GM11168 (cell line): Measurements from ENCODE around the gene ALDH3B2.
"Not testable (repeated sequence)": the region's sequence is repeated elsewhere in the genome, so short reads cannot be mapped to it uniquely, and the experiment has no call there.

Source experiments
- in situ Hi-C: fragments of 300-500 bp; cut with MboI; formaldehyde crosslinking; loops from one replicate; pipeline ENCODE4 v1.12.0; 2022; ENCODE audit warnings: low sequenced_read_pairs; ENCODE audit not compliant: unreplicated experiment

Gene ALDH3B2

GRCh38 chr11:67645521-67646461, 28.6 kb downstream of the ALDH3B2 start:
- in situ Hi-C loops = no loop called here

DNA sequence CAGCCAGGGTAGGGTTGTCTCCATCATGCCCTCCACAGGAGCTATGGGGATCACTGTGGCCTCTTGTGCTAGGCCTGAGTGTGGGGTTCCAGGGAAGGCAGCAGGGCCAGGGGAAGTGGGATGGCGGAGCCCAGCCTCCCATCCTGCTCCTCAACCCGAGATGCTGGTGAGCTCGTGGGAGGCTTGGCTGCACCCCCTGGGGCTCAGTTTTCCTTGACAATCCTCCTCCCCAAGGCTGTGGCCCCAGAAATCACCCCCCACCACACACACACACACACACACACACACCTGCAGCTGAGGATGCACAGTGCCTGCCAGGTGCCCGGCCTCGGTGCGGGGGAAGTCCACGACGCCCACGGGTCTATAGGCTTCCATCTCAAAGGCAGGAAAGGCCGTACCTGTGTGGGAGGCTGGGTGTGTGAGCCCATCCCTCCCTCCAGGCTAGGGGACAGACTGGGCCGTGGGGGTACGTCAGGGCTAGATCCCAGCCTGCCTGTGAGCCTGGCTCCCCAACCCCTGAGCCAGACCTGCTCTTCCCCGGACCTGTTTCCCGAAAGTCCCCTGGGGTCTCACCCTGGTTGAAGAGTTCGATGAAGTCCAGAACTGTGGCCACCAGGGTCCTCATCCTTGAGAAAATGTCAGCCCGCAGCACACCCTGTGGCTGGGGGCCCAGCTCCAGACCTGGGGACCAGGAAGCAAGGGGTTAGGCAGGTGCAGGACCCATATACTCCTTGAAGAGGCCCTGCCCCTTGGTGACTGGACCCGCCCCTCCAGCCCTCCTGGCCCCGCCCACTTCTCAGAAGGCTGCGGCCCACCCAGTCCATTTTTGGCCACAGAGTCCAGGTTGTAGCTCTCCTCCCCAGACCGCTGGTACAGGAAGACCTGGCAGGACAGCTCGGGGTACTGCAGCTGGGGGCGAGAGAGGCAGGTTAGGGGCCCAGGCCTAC, 29.7 kb downstream of the ALDH3B2 start:
- in situ Hi-C loops = no loop called here

- in situ Hi-C loops = no loop called here
Observed at GRCh38 chr11:67644042-67644441, 30.4 kb downstream of the ALDH3B2 start.

DNA sequence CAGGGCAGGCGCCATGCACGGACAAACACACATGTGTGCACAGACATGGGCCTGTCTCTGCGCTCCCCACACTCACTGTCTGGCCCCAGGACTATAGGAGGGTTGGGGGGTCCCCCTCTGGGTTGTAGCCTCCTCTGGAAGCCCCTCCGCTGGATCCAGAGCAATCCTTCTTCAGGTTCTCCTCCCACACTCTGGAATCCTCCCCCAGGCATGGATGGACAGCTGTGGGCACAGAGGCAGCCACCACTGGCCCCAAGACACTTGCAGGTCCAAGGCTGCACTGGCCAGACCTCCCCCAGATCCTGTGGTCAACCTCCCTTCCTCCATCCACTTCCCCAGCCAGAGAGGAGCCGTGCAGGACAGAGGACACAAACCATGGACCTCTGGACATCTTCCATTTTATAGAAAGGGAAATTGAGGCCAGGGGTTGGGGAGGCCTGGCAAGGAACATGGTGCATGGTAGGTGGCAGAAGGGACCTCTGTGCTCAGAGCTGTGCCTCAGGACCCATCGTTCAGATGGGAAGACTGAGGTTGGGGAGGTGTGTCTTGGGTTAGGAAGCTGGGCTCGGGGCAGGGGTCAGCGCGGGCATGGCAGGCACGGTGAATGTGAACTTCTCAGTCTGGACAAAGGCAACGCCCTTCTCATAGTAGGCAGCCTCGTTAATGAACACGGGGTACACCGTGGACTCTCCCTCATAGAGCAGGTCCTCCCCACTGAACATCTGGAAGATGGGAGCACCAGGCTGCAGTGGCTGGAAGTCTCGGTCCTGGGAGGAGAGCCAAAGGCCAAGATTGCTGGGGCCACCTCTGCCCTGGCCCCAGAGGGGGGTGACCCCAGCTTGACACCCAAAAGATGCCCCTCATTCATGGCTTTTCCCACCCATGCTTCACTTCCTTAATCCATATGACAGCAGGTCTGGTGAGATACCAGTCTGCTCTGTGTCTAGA, 32.0 kb downstream of the ALDH3B2 start:
- in situ Hi-C loops = no loop called here

GRCh38 chr11:67641338-67642172, 32.9 kb downstream of the ALDH3B2 start:
- in situ Hi-C loops = no loop called here

- in situ Hi-C loops = no loop called here
Observed at GRCh38 chr11:67640758-67641337, 33.6 kb downstream of the ALDH3B2 start.

GRCh38 chr11:67640021-67640757, 34.2 kb downstream of the ALDH3B2 start:
- in situ Hi-C loops = no loop called here

- in situ Hi-C loops = no loop called here
Observed at GRCh38 chr11:67639438-67639859, 35.0 kb downstream of the ALDH3B2 start, which contains the start of gene TBX10. TBX10 (minus strand) TSS chr11:67639763; CDS start chr11:67639472, 291 bp downstream.

DNA sequence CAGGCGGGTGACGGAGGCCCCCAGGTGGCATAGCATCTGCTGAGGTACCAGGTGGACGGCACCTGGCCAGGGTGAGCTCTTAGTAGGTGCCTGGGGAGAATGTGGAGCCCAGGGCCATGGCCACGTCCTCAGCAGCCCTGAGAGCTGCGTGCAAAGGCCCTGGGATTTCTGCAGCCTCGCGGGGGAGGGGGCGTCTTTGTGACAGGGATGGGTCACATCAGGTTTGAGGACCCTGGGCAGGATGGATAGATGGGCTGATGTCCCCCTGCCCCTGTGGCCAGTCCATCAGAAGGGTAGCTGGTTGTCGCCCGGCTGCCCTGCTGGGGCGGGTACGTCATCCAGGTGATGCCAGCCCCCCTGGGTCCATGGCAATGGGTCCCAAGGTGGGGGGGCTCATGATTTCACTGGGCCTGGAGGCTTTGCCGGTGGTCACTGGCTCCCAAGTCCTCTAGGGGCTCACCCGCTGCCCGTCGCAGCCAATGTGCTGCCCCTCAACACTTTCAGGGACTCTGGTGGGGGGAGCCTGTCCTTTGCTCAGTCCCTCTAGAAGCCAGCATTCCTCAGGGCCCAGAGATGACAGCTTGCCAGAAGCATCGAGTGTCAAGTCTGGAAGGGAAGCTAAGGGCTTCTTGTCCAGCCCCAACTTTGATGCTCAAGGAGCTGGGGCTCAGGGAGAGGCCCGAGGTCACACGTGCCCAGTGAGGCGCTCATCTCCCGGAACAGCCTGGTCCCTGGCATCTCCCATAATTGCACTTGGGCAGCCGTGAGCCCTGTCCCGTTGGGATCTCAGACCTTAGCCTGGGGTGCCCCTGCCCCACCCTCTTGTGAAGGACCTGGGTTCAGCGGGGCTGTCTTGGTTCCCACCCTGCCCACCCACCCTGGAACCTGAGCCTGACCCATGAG, 35.6 kb downstream of the ALDH3B2 start:
- in situ Hi-C loops = no loop called here

- in situ Hi-C loops = not testable (repeated sequence)
Observed at GRCh38 chr11:67637441-67637840, 37.0 kb downstream of the ALDH3B2 start.

DNA sequence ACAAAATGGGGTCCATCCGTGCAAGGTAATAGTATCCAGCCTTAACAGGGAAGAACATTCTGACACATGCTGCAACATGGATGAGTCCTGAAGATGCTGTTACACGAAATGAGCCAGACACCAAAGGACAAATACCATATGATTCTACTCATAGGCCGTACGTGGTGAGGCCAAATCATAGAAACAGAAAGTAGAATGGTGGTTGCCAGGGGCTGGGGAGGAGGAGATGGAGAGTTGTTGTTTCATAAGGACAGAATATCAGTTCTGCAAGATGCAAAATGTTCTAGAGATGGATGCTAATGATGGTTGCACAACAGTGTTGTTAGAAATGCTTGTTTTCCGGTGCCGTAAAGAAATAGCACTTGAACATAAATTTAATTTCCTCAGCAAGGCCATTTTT, 37.5 kb downstream of the ALDH3B2 start:
- in situ Hi-C loops = no loop called here

DNA sequence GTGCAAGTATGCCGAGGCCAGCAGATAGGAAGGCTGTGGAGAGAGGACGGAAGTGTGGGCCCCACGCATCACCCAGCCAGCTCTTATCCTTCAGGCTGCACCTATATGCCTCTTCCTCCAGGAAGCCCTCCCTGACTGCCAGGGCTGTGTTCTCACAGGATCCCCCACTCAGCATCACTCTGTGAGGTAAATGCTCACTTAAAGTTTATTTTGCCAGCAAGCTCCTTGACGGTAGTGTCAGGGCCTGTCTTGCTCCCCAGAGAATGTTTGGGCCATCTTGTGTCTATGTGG, 39.2 kb downstream of the ALDH3B2 start:
- in situ Hi-C loops = no loop called here

- in situ Hi-C loops = no loop called here
Observed at GRCh38 chr11:67634366-67635230, 39.8 kb downstream of the ALDH3B2 start.

DNA sequence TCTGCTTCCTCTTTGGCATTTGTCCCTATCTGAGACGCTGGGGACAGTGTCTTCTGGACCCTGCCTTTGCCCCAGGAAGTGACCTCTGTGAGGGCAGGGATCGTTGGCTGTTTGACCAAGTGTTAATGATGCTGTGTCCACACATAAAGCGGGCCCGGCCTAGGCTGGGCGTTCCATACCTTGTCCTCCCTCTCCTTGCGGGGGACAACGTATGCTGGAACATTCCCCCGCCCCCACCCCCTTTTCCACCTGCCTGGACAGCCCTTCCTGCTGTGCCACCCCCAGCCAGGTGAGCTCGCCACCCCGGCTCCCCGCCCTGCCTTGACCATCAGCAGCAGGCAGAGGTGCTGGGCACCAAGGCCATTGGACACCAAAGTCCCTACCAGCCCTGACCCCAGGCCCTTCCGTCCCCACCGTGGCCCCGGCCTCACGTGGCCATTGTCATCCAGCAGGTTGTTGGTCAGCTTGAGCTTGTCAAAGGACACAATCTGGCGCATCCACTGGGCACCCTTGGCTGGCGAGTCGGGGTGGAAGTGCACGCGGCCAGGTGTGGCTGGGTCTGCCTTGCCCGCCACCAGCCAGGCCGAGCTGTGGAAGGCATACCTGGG, 40.6 kb downstream of the ALDH3B2 start:
- in situ Hi-C loops = no loop called here

GRCh38 chr11:67632982-67633755, 41.3 kb downstream of the ALDH3B2 start:
- in situ Hi-C loops = no loop called here
